H1 (cell line): ENCODE results near the gene CD48. TPM values are rescaled to one million over a fixed set of nuclear protein-coding genes. Genes with fewer than 3 reads are reported as not detected.

ENCODE experiments used
- CTCF ChIA-PET: fragments of 300-600 bp; sonication (Branson Sonifier 250); formaldehyde crosslinking; loops from one replicate; lab custom pipeline; 2021; ENCODE audit not compliant: partially characterized antibody; lab: Charles Lee
- POLR2A ChIA-PET: fragments of 300-600 bp; sonication (Branson Sonifier 250); formaldehyde crosslinking; loops from one replicate; lab custom pipeline; 2021; ENCODE audit warnings: inconsistent platforms; ENCODE audit not compliant: partially characterized antibody; lab: Charles Lee
- DNase-seq, 2 experiments: peaks; one replicate each; pipeline versions ENCODE4 v3.0.0 to v3.0.0-alpha.2; 2010 to 2022; ENCODE audit warnings: low spot score in 2 of 2, low read depth in 1 of 2, mixed read lengths in 1 of 2
- FAIRE-seq: peaks from 2 replicates; lab custom pipeline; 2011; peaks lifted over from hg19 to GRCh38; lab: Jason Lieb, UNC
- H2AFZ ChIP-seq: 2 replicates; pipeline ENCODE4 v1.8.1; 2012; ENCODE audit warnings: low read length, inconsistent platforms
- H2AK5ac ChIP-seq: 2 replicates; pipeline ENCODE4 v1.6.1; 2013; ENCODE audit warnings: low read depth, low read length
- H2BK120ac ChIP-seq: replicated peaks from 2 replicates; pipeline ENCODE3; 2013; ENCODE audit warnings: low read depth, low read length, inconsistent platforms
- H2BK12ac ChIP-seq: 2 replicates; pipeline ENCODE4 v1.6.1; 2013; ENCODE audit warnings: low read depth, low read length
- H2BK15ac ChIP-seq: 2 replicates; pipeline ENCODE4 v1.6.1; 2013; ENCODE audit warnings: low read length
- H2BK20ac ChIP-seq: 2 replicates; pipeline ENCODE4 v1.6.1; 2013; ENCODE audit warnings: low read length
- H2BK5ac ChIP-seq: 2 replicates; pipeline ENCODE4 v1.6.1; 2013; ENCODE audit warnings: low read depth, low read length
- H3K14ac ChIP-seq: 2 replicates; pipeline ENCODE4 v1.6.1; 2013; ENCODE audit warnings: inconsistent platforms; ENCODE audit not compliant: insufficient read length
- H3K18ac ChIP-seq: 2 replicates; pipeline ENCODE4 v1.6.1; 2013; ENCODE audit warnings: low read length; ENCODE audit errors: extremely low read depth
- H3K23ac ChIP-seq: 2 replicates; pipeline ENCODE4 v1.6.1; 2013; ENCODE audit warnings: inconsistent platforms; ENCODE audit not compliant: insufficient read length
- H3K23me2 ChIP-seq: 2 replicates; pipeline ENCODE4 v1.6.1; 2013; ENCODE audit warnings: low read depth, low read length
- H3K27ac ChIP-seq: 2 replicates; pipeline ENCODE4 v1.6.1; 2011; ENCODE audit warnings: low read depth, low read length, inconsistent platforms
- H3K27me3 ChIP-seq, 4 experiments: replicated peaks in 1 of 4; 1 replicate in 1 of 4; 2 replicates in 3 of 4; pipeline versions ENCODE4 v1.6.1 to v1.8.1; 2011 to 2013; ENCODE audit warnings: low read length in 3 of 4, mild to moderate bottlenecking in 3 of 4, inconsistent platforms in 2 of 4, mixed read lengths in 2 of 4, moderate library complexity in 1 of 4; ENCODE audit not compliant: control insufficient read depth in 3 of 4, insufficient read depth in 3 of 4; ENCODE audit errors: extremely low read depth in 1 of 4
- H3K36me3 ChIP-seq, 4 experiments: 2 replicates each; pipeline versions ENCODE4 v1.6.1 to v1.8.1; 2011 to 2013; ENCODE audit warnings: mild to moderate bottlenecking in 4 of 4, low read length in 3 of 4, moderate library complexity in 2 of 4, control low read depth in 1 of 4, inconsistent platforms in 1 of 4; ENCODE audit not compliant: insufficient read depth in 4 of 4, control insufficient read depth in 2 of 4
- H3K4ac ChIP-seq: replicated peaks from 2 replicates; pipeline ENCODE3; 2013; ENCODE audit warnings: low read length, low read depth, mixed read lengths, inconsistent platforms; ENCODE audit not compliant: insufficient read length
- H3K4me1 ChIP-seq, 4 experiments: replicated peaks in 1 of 4; 1 replicate in 1 of 4; 2 replicates in 3 of 4; pipeline versions ENCODE4 v1.6.1 to v1.8.1; 2011 to 2013; ENCODE audit warnings: low read length in 3 of 4, inconsistent platforms in 2 of 4, mixed read lengths in 1 of 4; ENCODE audit not compliant: insufficient read depth in 4 of 4, control insufficient read depth in 3 of 4
- H3K4me2 ChIP-seq, 2 experiments: 2 replicates each; pipeline versions ENCODE4 v1.6.1 to v1.8.1; 2011 to 2013; ENCODE audit warnings: low read depth in 2 of 2, low read length in 2 of 2, control low read depth in 1 of 2, inconsistent platforms in 1 of 2, mild to moderate bottlenecking in 1 of 2; ENCODE audit not compliant: insufficient read depth in 1 of 2
- H3K4me3 ChIP-seq, 4 experiments: fragments of 200-600, 300-600 bp in 1 of 4; sonication (generic), shearing (Covaris generic), sonication (Bioruptor Twin) in 1 of 4; 2 replicates each; pipeline versions ENCODE4 v1.5.1 to v1.8.1; 2011 to 2016; ENCODE audit warnings: low read length in 4 of 4, low read depth in 3 of 4, control low read depth in 2 of 4, inconsistent platforms in 2 of 4, mild to moderate bottlenecking in 2 of 4, mixed read lengths in 1 of 4, moderate library complexity in 1 of 4; ENCODE audit not compliant: insufficient read depth in 2 of 4; ENCODE audit errors: extremely low read depth in 1 of 4
- H3K56ac ChIP-seq: replicated peaks from 2 replicates; pipeline ENCODE3; 2013; ENCODE audit warnings: low read depth, mild to moderate bottlenecking, mixed read lengths, low read length, inconsistent platforms; ENCODE audit not compliant: insufficient read length
- H3K79me1 ChIP-seq: 2 replicates; pipeline ENCODE4 v1.6.1; 2013; ENCODE audit warnings: low read depth, low read length, control low read depth
- H3K79me2 ChIP-seq, 2 experiments: 2 replicates each; pipeline versions ENCODE4 v1.6.1 to v1.8.1; 2012 to 2013; ENCODE audit warnings: low read length in 2 of 2, mild to moderate bottlenecking in 2 of 2, inconsistent platforms in 1 of 2; ENCODE audit not compliant: insufficient read depth in 2 of 2, control insufficient read depth in 1 of 2
- H3K9ac ChIP-seq, 4 experiments: replicated peaks in 1 of 4; 1 replicate in 1 of 4; 2 replicates in 3 of 4; pipeline versions ENCODE4 v1.6.1 to v1.8.1; 2011 to 2013; ENCODE audit warnings: low read depth in 3 of 4, low read length in 3 of 4, control low read depth in 2 of 4, mild to moderate bottlenecking in 2 of 4, moderate library complexity in 2 of 4, inconsistent platforms in 1 of 4; ENCODE audit errors: extremely low read depth in 1 of 4
- H3K9me3 ChIP-seq, 2 experiments: 2 replicates each; pipeline versions ENCODE4 v1.6.1 to v1.8.1; 2012 to 2013; ENCODE audit warnings: mild to moderate bottlenecking in 2 of 2, moderate library complexity in 2 of 2, control low read depth in 1 of 2, inconsistent platforms in 1 of 2, low read depth in 1 of 2, low read length in 1 of 2, mixed read lengths in 1 of 2; ENCODE audit not compliant: insufficient read depth in 2 of 2
- H4K20me1 ChIP-seq, 2 experiments: replicated peaks in 1 of 2; 2 replicates each; pipeline versions ENCODE3 to v1.8.1; 2011 to 2013; ENCODE audit warnings: inconsistent platforms in 2 of 2, low read length in 2 of 2, mild to moderate bottlenecking in 1 of 2; ENCODE audit not compliant: insufficient read depth in 2 of 2, control insufficient read depth in 1 of 2
- H4K5ac ChIP-seq: 2 replicates; pipeline ENCODE4 v1.6.1; 2013; ENCODE audit warnings: low read length, low read depth, mixed read lengths, inconsistent platforms; ENCODE audit not compliant: insufficient read length
- H4K8ac ChIP-seq: 2 replicates; pipeline ENCODE4 v1.8.0; 2013; ENCODE audit warnings: mild to moderate bottlenecking, moderate library complexity, low read length, inconsistent platforms; ENCODE audit not compliant: insufficient read depth; ENCODE audit errors: extremely low read depth
- H4K91ac ChIP-seq: replicated peaks from 2 replicates; pipeline ENCODE3; 2013; ENCODE audit warnings: low read length, mixed read lengths, inconsistent platforms; ENCODE audit not compliant: insufficient read length
- CEBPB ChIP-seq: IDR thresholded peaks from 2 replicates; pipeline ENCODE4 v1.6.1; 2012; ENCODE audit warnings: low read depth, low read length
- PHF8 ChIP-seq: fragments of 200-600 bp; sonication (generic); conservative IDR thresholded peaks from 2 replicates; pipeline ENCODE4 v1.7.1; 2012; ENCODE audit warnings: low read depth, mild to moderate bottlenecking, inconsistent platforms, low read length, moderate library complexity
- RFX5 ChIP-seq: IDR thresholded peaks from 2 replicates; pipeline ENCODE4 v1.6.1; 2011; ENCODE audit warnings: low read depth, low read length, improper control_type of control experiment, borderline replicate concordance
- WGBS, 2 experiments: shearing (Covaris generic) in 1 of 2; methylation state at CpG; one replicate each; pipeline versions ENCODE4 v1.1.6 to v1.1.7; 2013 to 2015; ENCODE audit warnings: low lambda C conversion rate in 2 of 2, mixed read lengths in 2 of 2, inconsistent platforms in 1 of 2, low coverage in 1 of 2, missing lambda C conversion rate in 1 of 2; ENCODE audit not compliant: insufficient replicate concordance in 2 of 2, insufficient coverage in 1 of 2, insufficient read length in 1 of 2; ENCODE audit errors: extremely low coverage in 1 of 2, missing lambda C conversion rate in 1 of 2; 5-methylcytosine and 5-hydroxymethylcytosine counted together
- polyA plus RNA-seq, 7 experiments: library from polyadenylated mRNA; depleted of rRNA in 3 of 7; stranded (reverse) in 5 of 7; unstranded in 2 of 7; fragments of >200 nt in 5 of 7; fragments of 200-250 nt in 2 of 7; gene quantifications; 1 replicate in 5 of 7; 2 replicates in 1 of 7; 4 replicates in 1 of 7; pipeline versions ENCODE4 v1.2.1 to v1.2.3, GENCODE V29; 2011 to 2013; ENCODE audit warnings: missing spikeins in 2 of 7, mixed read lengths in 2 of 7
- total RNA-seq: library from RNA; stranded (reverse); fragmentation: NEBNext Ultra II Directional; extraction: Animal tissue kit (Norgen Biotek cat#: 25700); gene quantifications from 2 replicates; pipeline ENCODE4 v1.2.1, GENCODE V29; 2021

Gene CD48
- total and polyA plus RNA-seq, 2 of the 8 experiments (the other 6 are each of a cell fraction or from before 2014, with no cell fraction given), result 0.08 TPM; not detected in 1

DNA sequence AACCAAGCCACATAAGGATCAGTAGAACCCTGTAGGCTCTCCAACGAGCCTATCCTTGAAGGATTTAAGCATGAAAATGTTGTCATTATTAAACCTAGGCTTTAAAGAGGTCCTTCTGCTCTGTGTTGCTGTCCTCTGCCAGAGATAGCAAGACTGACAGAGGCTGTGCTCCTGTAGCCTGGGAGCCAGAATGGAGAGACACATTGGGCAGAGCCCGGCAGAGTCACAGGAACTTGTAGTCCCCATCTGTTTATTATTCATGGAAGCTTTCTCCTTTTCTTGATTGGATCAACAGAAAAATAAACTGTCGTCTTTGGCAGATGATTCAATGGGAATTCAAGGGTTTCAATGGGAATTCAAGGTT, 45.6 kb downstream of the CD48 start:
- TF ChIP-seq RFX5 (no peak), PHF8 (no peak), CEBPB (no peak)
- Histone ChIP-seq H3K9me3 (peaks cover 4 to 5% of the 10 kb centered on the region in 2 experiments; a peak in 3 of 4 replicates), H3K79me2 (no peaks in the 10 kb centered on the region), H2AK5ac (no peak overlapping the region; the same call in 1 of the 2 replicates), H3K23ac (no peak overlapping the region), H2BK5ac (peak overlapping the region; percentile 55; the same call in 1 of the 2 replicates), H2BK20ac (0 out of 2 replicates have a peak overlapping the region, but pooled peaks have one; percentile 57), H3K36me3 (no peaks in the 10 kb centered on the region; a peak in 1 of 8 replicates), H4K91ac (no peak overlapping the region), H3K4me1 (peaks cover 0 to 8% (median under 1%) of the 10 kb centered on the region in 4 experiments; a peak in 2 of 7 replicates), H2BK120ac (no peak overlapping the region), H3K23me2 (no peaks in the 10 kb centered on the region), H3K79me1 (no peaks in the 10 kb centered on the region), H3K27ac (no peak overlapping the region), H3K27me3 (no peaks in the 10 kb centered on the region), H4K8ac (no peak overlapping the region), H3K4me2 (no peak overlapping the region), H3K14ac (no peak overlapping the region), H3K18ac (peak overlapping the region; percentile 15; the same call in 1 of the 2 replicates), H2BK12ac (no peak overlapping the region; the same call in 1 of the 2 replicates), H2BK15ac (no peak overlapping the region), H3K4me3 (no peak overlapping the region), H4K5ac (no peak overlapping the region), H3K56ac (no peak overlapping the region), H3K4ac (no peak overlapping the region), H3K9ac (no peak overlapping the region), H2AFZ (0 out of 2 replicates have a peak overlapping the region, but pooled peaks have one; percentile 48), H4K20me1 (no peaks in the 10 kb centered on the region)
- 94% methylated on average over 3 of the region's 3 CpGs; no CpG with 5 or more reads in 1 of the 2 experiments for WGBS, 2 experiments
- FAIRE-seq, result no peak
- CTCF ChIA-PET, result interaction anchor here (1.2 to 5.7 kb wide), 5 partner anchors 9 to 18 kb away, joined by 3 to 32 read pairs (median 4); no protein-coding TSS in a partner anchor
- POLR2A ChIA-PET, result no interaction called here
- DNase-seq, result no peak
